Panc1 (cell line): ENCODE data around the gene CORO2A. TPM values are rescaled to one million over a fixed set of nuclear protein-coding genes. Genes with fewer than 3 reads are reported as not detected.
A peak's percentile ranks its signal among the peaks of the same experiment; 100 is the strongest.

Experiments used
- ATAC-seq: fragments of 200-7000 bp; cut with Tn5 transposase; 2 replicates; pipeline ENCODE4 v1.9.1; 2020; ENCODE audit warnings: mild to moderate bottlenecking, moderate library complexity
- BruUV-seq: library from RNA; stranded (reverse); fragments of 400-500 nt; replicated peaks from 2 replicates; lab custom pipeline; 2021; lab: Mats Ljungman, UMichigan
- CTCF ChIA-PET: fragments of 300-600 bp; sonication (Branson Sonifier 250); formaldehyde crosslinking; loops from one replicate; lab custom pipeline; 2022; ENCODE audit warnings: antibody characterized with exemption; lab: Charles Lee
- POLR2A ChIA-PET: fragments of 300-600 bp; sonication (Branson Sonifier 250); formaldehyde crosslinking; loops from one replicate; lab custom pipeline; 2022; ENCODE audit warnings: antibody characterized with exemption; lab: Charles Lee
- DNase-seq: peaks from one replicate; pipeline ENCODE4 v3.0.0-alpha.2; 2010; ENCODE audit warnings: low read depth, low spot score
- H3K27ac ChIP-seq: 2 replicates; pipeline ENCODE4 v1.5.1; 2011; ENCODE audit warnings: mild to moderate bottlenecking, low read length, inconsistent platforms
- H3K27me3 ChIP-seq: fragments of 200-500 bp; sonication (Bioruptor generic); 2 replicates; pipeline ENCODE4 v1.6.0; 2014; ENCODE audit warnings: low read length, inconsistent platforms; ENCODE audit not compliant: control insufficient read depth, insufficient read depth
- H3K36me3 ChIP-seq: fragments of 200-500 bp; sonication (Bioruptor generic); 2 replicates; pipeline ENCODE4 v1.5.1; 2014; ENCODE audit warnings: inconsistent platforms, mild to moderate bottlenecking, low read length, moderate library complexity; ENCODE audit not compliant: control insufficient read depth, insufficient read depth
- H3K4me1 ChIP-seq: 2 replicates; pipeline ENCODE4 v1.5.1; 2011; ENCODE audit warnings: inconsistent platforms, mild to moderate bottlenecking, low read length, moderate library complexity; ENCODE audit not compliant: control insufficient read depth, insufficient read depth
- H3K4me3 ChIP-seq, 2 experiments: 2 replicates each; pipeline ENCODE4 v1.5.1; 2011 to 2012; ENCODE audit warnings: low read depth in 2 of 2, low read length in 2 of 2, mild to moderate bottlenecking in 2 of 2, inconsistent platforms in 1 of 2, moderate library complexity in 1 of 2
- H3K9me3 ChIP-seq: fragments of 200-500 bp; sonication (Bioruptor generic); 2 replicates; pipeline ENCODE4 v1.5.1; 2014; ENCODE audit warnings: low read depth, mild to moderate bottlenecking, inconsistent platforms, low read length, moderate library complexity; ENCODE audit not compliant: control insufficient read depth, insufficient read depth
- CTCF ChIP-seq: fragments of 450-650 bp; IDR thresholded peaks from 2 replicates; pipeline ENCODE4 v1.5.1; 2017; ENCODE audit warnings: mild to moderate bottlenecking
- POLR2AphosphoS5 ChIP-seq: IDR thresholded peaks from 2 replicates; pipeline ENCODE4 v1.6.1; 2012; ENCODE audit warnings: mild to moderate bottlenecking, low read depth, low read length, moderate library complexity
- REST ChIP-seq, 2 experiments: IDR thresholded peaks; 2 replicates each; pipeline ENCODE4 v1.6.1; 2011 to 2012; ENCODE audit warnings: low read depth in 2 of 2, control low read depth in 1 of 2, low read length in 1 of 2, mild to moderate bottlenecking in 1 of 2, moderate library complexity in 1 of 2; ENCODE audit not compliant: insufficient read depth in 1 of 2
- SIN3A ChIP-seq: IDR thresholded peaks from 2 replicates; pipeline ENCODE4 v1.6.1; 2012; ENCODE audit warnings: low read depth, mild to moderate bottlenecking, low read length, moderate library complexity, borderline replicate concordance; ENCODE audit not compliant: insufficient read depth
- TCF7L2 ChIP-seq: IDR thresholded peaks from 2 replicates; pipeline ENCODE4 v1.6.1; 2011; ENCODE audit warnings: mild to moderate bottlenecking, low read depth, low read length, inconsistent platforms
- in situ Hi-C: cut with HindIII; loops from 2 replicates; pipeline ENCODE4 v1.10.0; 2016; ENCODE audit warnings: low sequenced_read_pairs, low pct_unique_long_range_greater_than_20kb
- intact Hi-C: fragments of 100-400 bp; cut with micrococcal nuclease; formaldehyde crosslinking; loops from one replicate; pipeline ENCODE4 v1.10.0; 2022; ENCODE audit not compliant: unreplicated experiment
- total RNA-seq: library from RNA; stranded (reverse); gene quantifications from one replicate; pipeline ENCODE4 v1.2.1, GENCODE V29; 2021; ENCODE audit not compliant: unreplicated experiment

The CORO2A gene
- total RNA-seq, 1 experiment from 2014 or later = 2.0 TPM

GRCh38 chr9:98120476-98120875 is 72.0 kb downstream of the CORO2A start:
- POLR2A ChIA-PET = no interaction called here
- no peak overlapping the region for H3K4me3 ChIP-seq
- no peaks in the 10 kb centered on the region for H3K27me3 ChIP-seq
- intact Hi-C loops (no loop called here), in situ Hi-C loops (no loop called here)
- H3K9me3 ChIP-seq = no peaks in the 10 kb centered on the region
- no peaks in the 10 kb centered on the region for H3K4me1 ChIP-seq
- ATAC-seq (no peak), DNase-seq (no peak)
- no peak overlapping the region for H3K27ac ChIP-seq
- BruUV-seq = no TSS peak
- no peaks in the 10 kb centered on the region for H3K36me3 ChIP-seq
- CTCF ChIA-PET = no interaction called here
- TF ChIP-seq REST (IDR thresholded peaks at IDR 0.05; ENCODE audit: insufficient read depth in 1 of 2, low read depth in 2 of 2, low read length in 1 of 2) (no peak), CTCF (no peak), TCF7L2 (no peak)

GRCh38 chr9:98118640-98119601 is 73.5 kb downstream of the CORO2A start, which contains the start of gene TRIM14:
Gene TRIM14, minus strand, starts transcription at chr9:98119222. Its CDS starts 34 bp downstream, at chr9:98119188.
- ATAC-seq (peak; percentile 92), DNase-seq (no peak)
- no peaks in the 10 kb centered on the region; the same call in 1 of the 2 replicates for H3K36me3 ChIP-seq
- H3K4me1 ChIP-seq = no peaks in the 10 kb centered on the region
- ChIA-PET POLR2A (no interaction called here), CTCF (interaction anchor here (0.6 to 0.7 kb wide), 3 partner anchors 68 to 589 kb away, joined by 3 to 4 read pairs (median 3); no protein-coding TSS in a partner anchor)
- no TSS peak for BruUV-seq
- 0 out of 2 replicates have a peak, but pooled peaks have one; percentile 19 for TF ChIP-seq SIN3A
- TF ChIP-seq CTCF = peak; percentile 43; the same call in 1 of the 2 replicates
- no peak for TF ChIP-seq TCF7L2
- no peak for TF ChIP-seq REST (IDR thresholded peaks at IDR 0.05; ENCODE audit: insufficient read depth in 1 of 2, low read depth in 2 of 2, low read length in 1 of 2)
- TF ChIP-seq POLR2AphosphoS5 = no peak; the same call in 1 of the 2 replicates
- intact Hi-C loops (loop anchor here (10.0 kb wide), 1 partner anchor 76 kb away; the partner anchor contains the start of gene CORO2A), in situ Hi-C loops (no loop called here)
- peak within 1 kb of the TSS; percentile 59 to 70 for H3K4me3 ChIP-seq
- no peaks in the 10 kb centered on the region for H3K27me3 ChIP-seq
- H3K9me3 ChIP-seq = no peaks in the 10 kb centered on the region
- H3K27ac ChIP-seq = peak within 1 kb of the TSS; percentile 60; the same call in 1 of the 2 replicates
